Panc1 (cell line): Measurements from ENCODE around the gene PTCHD4.

Experiments
- CTCF ChIP-seq: fragments of 450-650 bp; IDR thresholded peaks from 2 replicates; pipeline ENCODE4 v1.5.1; 2017; ENCODE audit warnings: mild to moderate bottlenecking
- REST ChIP-seq, 2 experiments: IDR thresholded peaks; 2 replicates each; pipeline ENCODE4 v1.6.1; 2011 to 2012; ENCODE audit warnings: low read depth in 2 of 2, control low read depth in 1 of 2, low read length in 1 of 2, mild to moderate bottlenecking in 1 of 2, moderate library complexity in 1 of 2; ENCODE audit not compliant: insufficient read depth in 1 of 2
- SIN3A ChIP-seq: IDR thresholded peaks from 2 replicates; pipeline ENCODE4 v1.6.1; 2012; ENCODE audit warnings: low read depth, mild to moderate bottlenecking, low read length, moderate library complexity, borderline replicate concordance; ENCODE audit not compliant: insufficient read depth
- TCF7L2 ChIP-seq: IDR thresholded peaks from 2 replicates; pipeline ENCODE4 v1.6.1; 2011; ENCODE audit warnings: mild to moderate bottlenecking, low read depth, low read length, inconsistent platforms

- TF ChIP-seq REST (IDR thresholded peaks at IDR 0.05; ENCODE audit: insufficient read depth in 1 of 2, low read depth in 2 of 2, low read length in 1 of 2) (no peak), CTCF (no peak), TCF7L2 (no peak), SIN3A (no peak)
Observed at GRCh38 chr6:48135323-48136084, 24.5 kb upstream of the PTCHD4 start.
